Measurements from ENCODE around the gene CYP4F3.
"Not testable (repeated sequence)": the region's sequence is repeated elsewhere in the genome, so short reads cannot be mapped to it uniquely, and the experiment has no call there.

The CYP4F3 gene

GRCh38 chr19:15629003-15629880, 11.5 kb upstream of the CYP4F3 start:
- peak in 55 of 58 donors; percentile 2 to 84 (median 37) for DNase-seq

DNA sequence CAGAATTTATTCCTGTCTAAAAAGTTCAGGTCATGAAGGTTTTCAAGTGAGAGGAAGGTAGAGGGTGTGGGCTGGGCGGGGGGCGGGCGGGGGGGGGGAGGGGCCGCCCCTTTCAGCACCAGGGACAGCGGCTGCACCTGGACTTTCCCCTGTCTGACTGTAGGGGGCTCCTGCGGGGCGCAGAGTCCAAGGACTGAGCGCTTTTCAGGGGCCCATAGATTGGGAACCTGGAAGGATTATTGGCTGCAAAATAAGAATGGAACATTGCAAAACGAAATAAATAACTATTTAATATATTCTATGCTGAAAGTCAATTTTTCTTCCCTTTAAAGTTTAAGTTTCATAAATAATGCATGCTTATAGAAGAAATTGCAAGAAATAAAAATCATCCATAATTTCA, 8.9 kb upstream of the CYP4F3 start:
- DNase-seq = no peak

DNA sequence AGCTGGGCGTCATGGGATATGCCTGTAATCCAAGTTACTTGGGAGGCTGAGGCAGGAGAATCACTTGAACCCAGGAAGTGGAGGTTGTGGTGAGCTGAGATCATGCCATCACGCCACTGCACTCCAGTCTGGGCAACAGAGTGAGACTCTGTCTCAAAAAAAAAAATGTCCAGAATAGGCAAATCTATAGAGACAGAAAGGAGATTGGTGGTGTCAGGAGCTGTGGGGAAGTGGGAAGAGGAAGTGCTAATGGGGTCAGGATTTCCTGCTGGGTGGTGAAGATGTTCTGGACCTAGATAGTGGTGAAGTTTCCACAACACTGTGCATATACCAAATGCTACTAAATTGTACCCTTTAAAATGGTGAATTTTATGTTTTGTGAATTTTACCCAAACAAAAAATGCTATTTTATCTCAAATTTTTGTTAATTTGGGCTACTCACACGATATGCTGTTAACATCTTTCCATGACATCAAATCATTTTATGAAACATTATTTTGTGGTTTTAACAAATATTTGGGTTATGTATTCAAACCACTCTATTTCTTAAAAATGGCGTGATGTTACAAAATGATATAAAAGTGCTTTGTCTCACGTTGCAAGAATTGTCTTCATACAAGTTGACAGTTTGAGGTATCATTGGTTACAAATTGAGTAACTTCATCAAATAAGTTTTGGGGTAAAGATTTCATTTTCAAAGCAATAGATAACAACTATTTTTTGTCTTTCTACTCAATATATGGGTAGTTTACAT, 7.4 kb upstream of the CYP4F3 start:
- DNase-seq = peak in 1 of 58 donors; percentile 0

- DNase-seq = no peak
Measured at GRCh38 chr19:15634105-15634504, 6.6 kb upstream of the CYP4F3 start.

DNA sequence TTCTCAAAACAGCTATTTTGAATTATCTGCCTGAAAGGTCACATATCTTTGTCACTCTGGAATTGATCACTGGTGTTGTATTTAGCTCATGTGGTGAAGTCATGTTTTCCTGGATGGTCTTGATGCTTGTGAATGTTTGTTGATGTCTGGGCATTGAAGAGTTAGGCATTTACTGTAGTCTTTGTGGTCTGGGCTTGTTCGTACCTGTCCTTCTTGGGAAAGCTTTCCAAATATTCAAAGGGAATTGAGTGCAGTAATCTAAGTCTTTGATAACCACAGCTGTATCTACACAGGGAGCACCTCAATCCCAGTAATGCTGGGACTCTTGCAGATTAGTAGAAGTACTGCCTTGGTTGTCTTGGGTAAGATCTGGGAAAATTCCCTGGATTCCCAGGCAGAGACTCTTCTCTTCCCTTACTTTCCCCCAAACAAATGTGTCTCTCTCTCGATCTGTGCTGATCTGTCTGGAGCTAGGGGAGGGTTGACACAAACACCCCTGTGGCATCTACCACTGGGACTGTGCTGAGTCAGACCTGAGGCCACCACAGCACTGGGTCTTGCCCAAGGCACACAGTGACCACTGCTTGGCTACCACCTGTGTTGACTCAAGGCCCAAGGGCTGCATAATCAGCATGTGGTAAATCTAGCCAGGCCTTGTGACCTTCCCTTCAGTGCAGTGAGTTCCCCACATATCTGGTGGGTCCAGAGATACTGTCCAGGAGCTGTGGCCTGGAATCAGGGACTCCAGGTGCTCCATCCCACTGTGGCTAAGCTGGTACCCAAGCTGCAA, 5.5 kb upstream of the CYP4F3 start:
- DNase-seq = peak in 1 of 58 donors; percentile 40

- peak in 48 of 58 donors; percentile 3 to 78 (median 39) for DNase-seq
Measured at GRCh38 chr19:15636026-15636425, 4.7 kb upstream of the CYP4F3 start.

DNA sequence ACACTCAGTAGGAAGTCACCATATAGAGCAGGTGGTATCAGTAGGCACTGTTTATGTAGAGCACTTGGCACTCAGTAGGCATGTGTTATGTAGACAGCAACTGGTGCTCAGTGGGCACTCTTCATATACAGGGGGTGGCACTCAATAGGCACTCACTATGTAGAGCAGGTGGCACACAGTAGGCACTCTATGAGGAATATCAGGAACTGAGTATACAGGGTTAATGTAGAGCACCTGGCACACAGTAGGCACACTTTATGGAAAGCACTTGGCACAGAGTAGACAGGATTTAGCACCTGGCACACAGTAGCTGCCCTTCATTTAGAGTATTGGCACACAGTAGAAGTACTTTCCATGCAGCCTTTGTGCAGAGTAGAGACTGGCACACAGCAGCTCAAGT, 1.1 kb upstream of the CYP4F3 start:
- no peak for DNase-seq

DNA sequence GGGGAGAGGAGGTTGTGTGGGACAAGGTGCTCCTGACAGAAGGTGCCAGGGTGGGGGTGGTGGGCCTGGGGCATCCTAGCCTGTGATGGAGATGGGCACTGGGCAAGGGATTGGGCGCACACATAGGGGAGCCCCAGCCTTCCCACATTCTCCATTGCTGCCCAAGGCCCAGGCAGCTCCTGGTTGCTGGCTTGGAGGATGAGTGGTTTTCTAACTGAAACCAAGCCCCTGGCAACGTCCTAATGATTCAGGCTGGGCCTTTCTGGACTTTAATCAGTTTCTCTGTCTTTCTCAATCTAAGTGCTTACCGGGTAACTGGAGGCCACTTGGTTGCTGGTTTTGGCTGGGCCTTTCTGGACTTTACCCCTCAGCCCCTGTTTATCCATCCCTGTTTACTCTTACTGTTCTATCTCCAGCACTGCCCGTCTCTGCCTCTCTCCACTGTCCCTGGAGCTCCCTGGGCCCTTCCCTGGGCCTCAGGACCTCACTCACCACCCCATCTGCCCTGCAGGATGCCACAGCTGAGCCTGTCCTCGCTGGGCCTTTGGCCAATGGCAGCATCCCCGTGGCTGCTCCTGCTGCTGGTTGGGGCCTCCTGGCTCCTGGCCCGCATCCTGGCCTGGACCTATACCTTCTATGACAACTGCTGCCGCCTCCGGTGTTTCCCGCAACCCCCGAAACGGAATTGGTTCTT, 354 bp downstream of the CYP4F3 start:
- peak in 2 of 58 donors; percentile 18 to 23 for DNase-seq

DNA sequence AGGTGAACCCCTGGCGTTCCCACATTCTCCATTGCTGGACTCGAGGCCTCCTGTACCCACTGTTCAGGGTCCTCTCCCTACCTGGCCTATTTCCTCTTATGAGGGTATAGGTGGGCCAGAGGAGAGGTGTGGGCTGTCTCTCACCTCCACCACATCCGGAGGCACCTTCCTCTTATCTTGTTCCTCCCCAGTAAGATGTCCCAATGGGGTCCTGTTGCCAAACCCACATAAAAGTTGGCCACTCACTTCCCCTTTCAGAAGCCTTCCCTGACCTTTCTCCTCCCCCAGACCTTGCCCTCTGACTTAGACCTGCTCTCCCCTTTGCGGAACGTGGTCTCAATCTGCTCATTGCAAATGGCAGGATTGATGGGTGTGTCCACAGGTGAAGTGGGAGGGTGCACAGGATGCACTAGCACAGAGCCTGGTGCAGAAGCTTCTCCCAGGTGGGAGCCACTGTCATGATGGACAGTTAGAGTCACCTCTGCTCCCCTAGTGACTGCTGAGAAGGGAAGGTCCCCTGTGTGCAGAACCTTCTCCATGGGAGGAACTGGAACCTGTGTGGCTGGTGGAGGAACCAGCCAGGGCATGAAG, 1.3 kb downstream of the CYP4F3 start:
- no peak for DNase-seq

- DNase-seq = no peak
Measured at GRCh38 chr19:15642807-15643206, 2.1 kb downstream of the CYP4F3 start.

DNA sequence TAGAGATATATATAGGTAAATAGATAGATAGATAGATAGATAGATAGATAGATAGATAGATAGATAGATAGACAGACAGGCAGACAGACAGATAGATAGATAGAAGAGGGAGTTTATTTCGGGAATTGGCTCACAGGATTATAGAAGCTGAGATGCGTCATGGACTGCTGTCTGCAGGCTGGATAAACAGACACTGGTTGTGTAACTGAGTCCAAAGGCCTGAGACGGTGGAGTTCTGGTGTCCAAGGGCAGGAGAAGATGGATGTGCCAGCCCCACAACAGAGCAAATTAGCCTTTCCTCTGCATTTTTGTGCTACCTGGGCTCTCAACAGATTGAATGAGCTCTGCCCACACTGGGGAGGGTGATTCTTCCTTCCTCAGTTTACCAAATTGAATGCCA, 2.7 kb downstream of the CYP4F3 start:
- DNase-seq = no peak

DNA sequence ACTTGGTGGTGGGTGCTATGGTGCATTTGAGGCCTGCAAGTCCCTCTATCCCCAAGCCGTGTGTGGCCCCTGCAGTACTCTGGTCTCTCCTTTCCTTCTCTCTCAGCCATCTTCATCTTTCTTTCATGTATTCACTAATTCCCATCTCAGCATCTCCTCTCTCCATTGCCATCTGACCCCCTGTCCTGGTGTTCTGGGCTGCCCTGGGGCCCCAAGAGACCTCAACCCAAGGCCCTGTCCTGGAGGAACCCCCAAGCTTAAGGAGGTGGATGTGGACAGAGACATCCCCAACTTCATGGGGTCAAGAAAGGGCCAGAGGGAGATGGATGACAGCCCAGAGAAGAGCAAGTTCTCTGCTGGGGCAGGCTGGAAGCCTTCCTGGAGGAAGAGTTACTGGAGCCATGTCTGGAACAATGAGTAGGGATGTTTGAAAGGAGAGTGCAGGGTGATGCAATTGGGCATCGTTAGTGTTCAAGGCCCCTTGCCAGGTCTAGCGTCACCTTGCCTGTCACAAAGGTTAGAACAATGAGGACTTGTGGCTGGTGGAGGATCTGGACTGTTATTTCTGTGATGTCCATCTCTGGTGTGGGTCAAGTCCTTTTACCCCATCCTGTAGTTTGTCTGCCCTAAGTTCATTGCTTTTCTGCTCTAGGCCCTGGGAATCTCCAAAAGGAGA, 3.5 kb downstream of the CYP4F3 start:
- DNase-seq = no peak

GRCh38 chr19:15644816-15645215, 4.1 kb downstream of the CYP4F3 start:
- no peak for DNase-seq

GRCh38 chr19:15649526-15649925, 8.8 kb downstream of the CYP4F3 start:
- no peak for DNase-seq

GRCh38 chr19:15650123-15650522, 9.4 kb downstream of the CYP4F3 start:
- not testable (repeated sequence) for DNase-seq

DNA sequence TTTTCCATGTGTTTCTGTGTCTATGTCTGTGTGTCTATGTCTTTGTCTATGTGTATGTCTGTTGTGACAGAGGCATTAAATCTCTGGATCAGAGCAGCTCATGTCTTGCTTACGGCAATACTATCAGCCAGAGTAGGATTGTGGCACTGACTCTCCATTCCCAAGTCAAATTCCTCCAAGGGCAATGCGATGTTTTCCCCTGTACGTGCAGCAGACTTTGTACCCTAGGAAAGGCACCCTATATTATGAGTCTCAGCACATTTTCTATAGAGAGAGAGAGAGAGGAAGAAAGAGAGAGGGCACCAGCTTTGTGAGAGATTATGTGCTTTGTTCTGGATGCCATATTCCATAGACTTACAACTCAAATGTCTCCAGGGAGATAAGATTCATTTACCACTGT, 11.1 kb downstream of the CYP4F3 start:
- no peak for DNase-seq

DNA sequence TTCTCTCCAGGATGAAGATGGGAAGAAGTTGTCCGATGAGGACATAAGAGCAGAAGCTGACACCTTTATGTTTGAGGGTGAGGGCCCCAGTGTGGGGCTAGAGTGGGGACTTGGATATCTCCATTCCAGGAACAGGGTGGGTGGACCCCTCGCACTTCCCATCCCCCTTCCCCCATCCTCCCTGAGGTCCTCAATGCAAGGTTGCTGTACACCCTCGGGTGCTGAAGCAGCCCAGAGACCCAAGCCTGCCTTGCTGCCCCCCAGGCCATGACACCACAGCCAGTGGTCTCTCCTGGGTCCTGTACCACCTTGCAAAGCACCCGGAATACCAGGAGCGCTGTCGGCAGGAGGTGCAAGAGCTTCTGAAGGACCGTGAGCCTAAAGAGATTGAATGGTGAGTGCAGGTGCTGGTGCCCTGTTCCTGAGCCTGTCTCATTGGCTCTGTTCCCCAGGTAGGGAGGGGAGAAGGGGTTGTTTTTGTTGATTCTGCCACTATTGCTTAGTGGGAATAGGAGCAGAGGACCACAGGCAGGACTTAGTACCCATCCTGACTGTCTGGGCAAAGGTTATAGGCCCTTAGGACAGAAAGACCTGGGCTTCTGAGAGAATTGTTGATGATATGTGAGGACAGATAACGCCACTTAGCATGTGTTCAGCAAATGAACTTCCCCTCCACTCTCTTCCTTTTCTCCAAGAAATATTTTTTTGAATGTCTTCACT, 12.0 kb downstream of the CYP4F3 start:
- DNase-seq = no peak

GRCh38 chr19:15656467-15656866, 15.8 kb downstream of the CYP4F3 start:
- no peak for DNase-seq

DNA sequence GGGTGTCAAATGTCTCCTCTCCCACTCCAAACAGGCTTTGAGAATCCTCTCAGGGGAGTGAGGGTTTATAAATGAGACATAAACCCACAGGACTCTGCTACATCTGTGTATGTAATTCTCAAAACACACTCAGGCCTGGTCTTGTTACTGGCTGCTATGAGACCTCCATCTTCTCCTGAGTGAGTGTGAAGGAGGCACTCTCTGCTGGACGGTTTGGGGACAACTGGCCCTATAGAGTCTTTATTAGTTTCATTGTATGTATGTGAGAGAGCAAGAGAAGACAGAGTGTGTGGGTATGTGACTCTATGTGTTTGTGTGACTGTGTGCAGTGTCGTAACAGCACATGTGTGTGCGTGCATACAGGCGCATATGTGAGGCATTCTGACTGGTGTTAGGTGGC, 22.6 kb downstream of the CYP4F3 start:
- DNase-seq = no peak

Data from anterior cingulate cortex (tissue), 58 donors.